Ishikawa (cell line): Measurements from ENCODE around the gene RHOJ.

Experiments
- CEBPB ChIP-seq: IDR thresholded peaks from 2 replicates; pipeline ENCODE4 v1.6.1; 2012
- CREB1 ChIP-seq: IDR thresholded peaks from 2 replicates; pipeline ENCODE4 v1.6.1; 2012; ENCODE audit warnings: low read depth
- EGR1 ChIP-seq: IDR thresholded peaks from 2 replicates; pipeline ENCODE4 v1.6.1; 2012
- EP300 ChIP-seq: IDR thresholded peaks from 2 replicates; pipeline ENCODE4 v1.6.1; 2012; ENCODE audit warnings: borderline replicate concordance
- FOXM1 ChIP-seq: IDR thresholded peaks from 2 replicates; pipeline ENCODE4 v1.6.1; 2012; ENCODE audit warnings: low read depth, borderline replicate concordance
- MAX ChIP-seq: IDR thresholded peaks from 2 replicates; pipeline ENCODE4 v1.6.1; 2012
- NFIC ChIP-seq: IDR thresholded peaks from 2 replicates; pipeline ENCODE4 v1.6.1; 2012
- RAD21 ChIP-seq: IDR thresholded peaks from 2 replicates; pipeline ENCODE4 v1.6.1; 2012; ENCODE audit warnings: low read depth
- REST ChIP-seq: IDR thresholded peaks from 2 replicates; pipeline ENCODE4 v1.6.1; 2012; ENCODE audit warnings: low read depth, mild to moderate bottlenecking
- TAF1 ChIP-seq: IDR thresholded peaks from 2 replicates; pipeline ENCODE4 v1.6.1; 2012; ENCODE audit warnings: low read depth, mild to moderate bottlenecking
- TCF12 ChIP-seq: IDR thresholded peaks from 2 replicates; pipeline ENCODE4 v1.6.1; 2012; ENCODE audit warnings: low read depth
- TEAD4 ChIP-seq: IDR thresholded peaks from 2 replicates; pipeline ENCODE4 v1.6.1; 2012
- USF1 ChIP-seq: IDR thresholded peaks from 2 replicates; pipeline ENCODE4 v1.6.1; 2012
- YY1 ChIP-seq: IDR thresholded peaks from 2 replicates; pipeline ENCODE4 v1.6.1; 2012; ENCODE audit warnings: low read depth
- ZBTB7A ChIP-seq: IDR thresholded peaks from 2 replicates; pipeline ENCODE4 v1.6.1; 2012; ENCODE audit warnings: low read depth

Gene RHOJ

GRCh38 chr14:63229330-63230059 is 25.3 kb downstream of the RHOJ start:
- no peak for TF ChIP-seq TAF1
- no peak for TF ChIP-seq NFIC
- no peak for TF ChIP-seq MAX
- no peak for TF ChIP-seq RAD21
- no peak for TF ChIP-seq CEBPB
- TF ChIP-seq TEAD4 = no peak
- no peak for TF ChIP-seq CREB1
- no peak for TF ChIP-seq FOXM1

GRCh38 chr14:63231766-63232165 is 27.5 kb downstream of the RHOJ start:
- no peak for TF ChIP-seq TAF1
- TF ChIP-seq USF1 = no peak

- no peak for TF ChIP-seq REST
These were observed 33.5 kb downstream of the RHOJ start for GRCh38 chr14:63237791-63238190.

- TF ChIP-seq REST (no peak), NFIC (no peak), ZBTB7A (no peak), EGR1 (no peak), FOXM1 (no peak), TEAD4 (no peak), YY1 (no peak), CEBPB (no peak), RAD21 (no peak), USF1 (no peak), TCF12 (no peak), TAF1 (no peak), MAX (no peak), CREB1 (no peak), EP300 (no peak)
These were observed 36.0 kb downstream of the RHOJ start for GRCh38 chr14:63240221-63240620.

GRCh38 chr14:63241096-63241495 is 36.9 kb downstream of the RHOJ start:
- TF ChIP-seq CEBPB (no peak), TEAD4 (no peak), NFIC (no peak), ZBTB7A (no peak), CREB1 (no peak), RAD21 (no peak), EP300 (no peak)

- TF ChIP-seq FOXM1 = no peak
- TF ChIP-seq RAD21 = no peak
- no peak for TF ChIP-seq EGR1
- TF ChIP-seq CEBPB = no peak
- no peak for TF ChIP-seq TAF1
- no peak for TF ChIP-seq NFIC
- TF ChIP-seq TCF12 = no peak
- no peak for TF ChIP-seq REST
These were observed 39.4 kb downstream of the RHOJ start for GRCh38 chr14:63243646-63244045.
